Right lobe of liver (tissue), 6 donors: ENCODE data around the gene ENPP3. TPM values are rescaled to one million over a fixed set of nuclear protein-coding genes. Genes with fewer than 3 reads are reported as not detected.
"Not testable (repeated sequence)": the region's sequence is repeated elsewhere in the genome, so short reads cannot be mapped to it uniquely, and the experiment has no call there.

Experiments
- ATAC-seq, 4 donors: fragments of 200-7000 bp; cut with Tn5 transposase; one replicate each; pipeline ENCODE4 v1.9.1; 2020; ENCODE audit warnings: mild to moderate bottlenecking in 4 of 4, moderate library complexity in 4 of 4
- DNase-seq, 3 donors: peaks; one replicate each; pipeline ENCODE4 v3.0.0-alpha.2; 2020
- H3K27ac ChIP-seq, 3 donors: fragments of 200-600 bp; one replicate each; pipeline ENCODE4 v1.8.0; 2022
- H3K27me3 ChIP-seq, 2 donors: fragments of 200-600 bp; one replicate each; pipeline ENCODE4 v1.8.0; 2022
- H3K36me3 ChIP-seq, 4 donors: fragments of 200-600 bp; sonication (generic) in 1 of 4; one replicate each; pipeline versions ENCODE4 v1.5.1 to v1.8.0; 2017 to 2022; ENCODE audit warnings: control low read depth in 1 of 4
- H3K4me1 ChIP-seq, 4 donors: fragments of 200-600 bp; sonication (generic) in 1 of 4; one replicate each; pipeline versions ENCODE4 v1.5.1 to v1.8.0; 2017 to 2022; ENCODE audit warnings: control low read depth in 1 of 4
- H3K4me3 ChIP-seq, 3 donors: fragments of 200-600 bp; one replicate each; pipeline ENCODE4 v1.8.0; 2022
- H3K9me3 ChIP-seq, 4 donors: fragments of 200-600 bp; sonication (generic) in 1 of 4; one replicate each; pipeline versions ENCODE4 v1.5.1 to v1.8.0; 2017 to 2022; ENCODE audit warnings: control low read depth in 1 of 4
- POLR2A ChIP-seq: fragments of 450-650 bp; IDR thresholded peaks from one replicate; pipeline ENCODE4 v1.6.1; 2017; ENCODE audit warnings: antibody characterized with exemption, mild to moderate bottlenecking
- whole genome bisulfite sequencing: methylation state at CpG from one replicate; pipeline ENCODE4 v1.1.6; 2018; ENCODE audit warnings: low coverage, low lambda C conversion rate; ENCODE audit not compliant: insufficient coverage; ENCODE audit errors: missing lambda C conversion rate; 5-methylcytosine and 5-hydroxymethylcytosine counted together
- intact Hi-C, 2 donors: fragments of 100-400 bp; cut with DNase I; formaldehyde crosslinking; loops; one replicate each; pipeline versions ENCODE4 v1.11.2 to v1.14.1; 2022
- total RNA-seq, 6 experiments: library from RNA; depleted of rRNA in 2 of 6; stranded (reverse); fragments of >200 nt in 2 of 6; fragmentation: NEBNext Ultra II Directional in 3 of 6; extraction: Animal tissue kit (Norgen Biotek cat#: 25700) in 3 of 6; gene quantifications; one replicate each; pipeline versions ENCODE4 v1.1.0 to v1.2.4, GENCODE V29; 2016 to 2023
- TF ChIP-seq, protein P1 (sequence below), 4 donors: fragments of 200-600 bp in 3 of 4; fragments of 450-650 bp in 1 of 4; IDR thresholded peaks; one replicate each; pipeline versions ENCODE4 v1.5.1 to v1.8.0; 2016 to 2022; ENCODE audit warnings: antibody characterized with exemption in 4 of 4, mild to moderate bottlenecking in 2 of 4
- donor health status: DM: no; HTN: yes; CAD: no.
- donor health status: DM: no; HTN: no; CAD: no.
- donor health status: DM: no; HTN: no; CAD: no.
- donor health status: DM: no; HTN: yes; CAD: no.
- donor health status: DM: no; HTN: yes; CAD: no.

ENPP3 gene
- total RNA-seq, 6 experiments from 2014 or later: 0.63 to 2.7 (median 1.5) TPM

GRCh38 chr6:131747821-131748353 lies 110.8 kb downstream of the ENPP3 start:
- intact Hi-C loops: no loop called here

DNA sequence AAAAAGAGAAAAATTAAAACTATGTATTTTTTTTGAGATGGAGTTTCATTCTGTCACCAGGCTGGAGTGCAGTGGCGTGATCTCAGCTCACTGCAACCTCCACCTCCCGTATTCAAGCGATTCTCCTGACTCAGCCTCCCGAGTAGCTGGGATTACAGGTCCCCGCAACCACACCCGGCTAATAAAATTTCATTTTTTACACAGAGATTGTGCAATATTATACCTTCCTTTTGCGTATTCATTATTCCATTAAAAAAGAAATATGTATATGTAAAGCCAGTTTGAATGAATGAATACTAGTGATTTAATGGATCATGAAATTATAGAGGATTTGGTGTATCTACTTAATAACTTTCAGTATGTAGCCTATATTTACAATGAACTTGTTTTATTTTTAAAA lies 111.9 kb downstream of the ENPP3 start:
- 93% methylated on average over 7 of the region's 7 CpGs for WGBS
- intact Hi-C loops: no loop called here
- no peak for TF ChIP-seq POLR2A
- TF ChIP-seq, protein P1, sequence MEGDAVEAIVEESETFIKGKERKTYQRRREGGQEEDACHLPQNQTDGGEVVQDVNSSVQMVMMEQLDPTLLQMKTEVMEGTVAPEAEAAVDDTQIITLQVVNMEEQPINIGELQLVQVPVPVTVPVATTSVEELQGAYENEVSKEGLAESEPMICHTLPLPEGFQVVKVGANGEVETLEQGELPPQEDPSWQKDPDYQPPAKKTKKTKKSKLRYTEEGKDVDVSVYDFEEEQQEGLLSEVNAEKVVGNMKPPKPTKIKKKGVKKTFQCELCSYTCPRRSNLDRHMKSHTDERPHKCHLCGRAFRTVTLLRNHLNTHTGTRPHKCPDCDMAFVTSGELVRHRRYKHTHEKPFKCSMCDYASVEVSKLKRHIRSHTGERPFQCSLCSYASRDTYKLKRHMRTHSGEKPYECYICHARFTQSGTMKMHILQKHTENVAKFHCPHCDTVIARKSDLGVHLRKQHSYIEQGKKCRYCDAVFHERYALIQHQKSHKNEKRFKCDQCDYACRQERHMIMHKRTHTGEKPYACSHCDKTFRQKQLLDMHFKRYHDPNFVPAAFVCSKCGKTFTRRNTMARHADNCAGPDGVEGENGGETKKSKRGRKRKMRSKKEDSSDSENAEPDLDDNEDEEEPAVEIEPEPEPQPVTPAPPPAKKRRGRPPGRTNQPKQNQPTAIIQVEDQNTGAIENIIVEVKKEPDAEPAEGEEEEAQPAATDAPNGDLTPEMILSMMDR (IDR thresholded peaks at IDR 0.05): no peak

More at GRCh38 chr6:131747821-131748353, 110.8 kb downstream of the ENPP3 start:
- no peak for TF ChIP-seq POLR2A
- TF ChIP-seq, protein P1 (IDR thresholded peaks at IDR 0.05): no peak
- Histone ChIP-seq H3K4me1 (no peaks in the 10 kb centered on the region), H3K36me3 (no peaks in the 10 kb centered on the region), H3K9me3 (no peaks in the 10 kb centered on the region), H3K4me3 (no peak overlapping the region), H3K27me3 (no peaks in the 10 kb centered on the region), H3K27ac (no peak overlapping the region)
- no peak for DNase-seq
- WGBS: 78% methylated on average over 7 of the region's 7 CpGs
- ATAC-seq: no peak

DNA sequence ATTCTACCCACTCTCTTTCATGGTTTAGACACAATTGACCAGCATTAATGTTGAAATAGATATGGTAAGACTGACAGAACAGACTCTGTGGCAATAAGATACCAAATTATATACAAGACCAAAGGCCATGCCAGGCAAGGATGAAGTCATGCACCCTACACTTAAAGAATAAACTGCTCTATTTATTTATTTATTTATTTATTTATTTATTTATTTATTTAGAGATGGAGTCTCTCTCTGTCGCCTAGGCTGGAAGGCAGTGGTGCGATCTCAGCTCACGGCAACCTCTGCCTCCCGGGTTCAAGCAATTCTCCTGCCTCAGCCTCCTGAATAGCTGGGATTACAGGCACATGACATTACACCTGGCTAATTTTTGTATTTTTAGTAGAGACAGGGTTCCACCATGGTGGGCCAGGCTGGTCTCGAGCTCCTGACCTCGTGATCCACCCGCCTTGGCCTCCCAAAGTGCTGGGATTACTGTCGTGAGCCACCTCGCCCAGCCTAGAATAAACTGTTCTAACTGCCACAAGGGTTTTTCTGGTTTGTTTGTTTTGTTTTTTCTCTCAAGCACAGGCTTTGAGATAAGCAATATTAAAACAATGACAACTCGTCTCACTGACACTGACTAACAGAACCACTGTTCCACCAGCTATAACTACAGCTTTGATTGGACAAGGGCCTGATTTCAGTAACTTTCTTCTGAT lies 114.1 kb downstream of the ENPP3 start:
- DNase-seq, intact Hi-C loops, H3K27ac ChIP-seq, H3K27me3 ChIP-seq, H3K36me3 ChIP-seq, ATAC-seq, H3K4me3 ChIP-seq, H3K4me1 ChIP-seq, H3K9me3 ChIP-seq: not testable (repeated sequence)
- 78% methylated on average over 6 of the region's 10 CpGs for WGBS

More for the DNA sequence above, 111.9 kb downstream of the ENPP3 start:
- Histone ChIP-seq H3K9me3 (no peaks in the 10 kb centered on the region), H3K4me1 (no peaks in the 10 kb centered on the region), H3K4me3 (no peak overlapping the region), H3K36me3 (no peaks in the 10 kb centered on the region), H3K27ac (no peak overlapping the region), H3K27me3 (no peaks in the 10 kb centered on the region)
- DNase-seq (no peak), ATAC-seq (no peak)

GRCh38 chr6:131754088-131754487 lies 117.0 kb downstream of the ENPP3 start:
- Histone ChIP-seq H3K9me3 (no peaks in the 10 kb centered on the region), H3K27me3 (no peaks in the 10 kb centered on the region), H3K36me3 (no peaks in the 10 kb centered on the region), H3K4me3 (no peak overlapping the region), H3K27ac (no peak overlapping the region), H3K4me1 (no peaks in the 10 kb centered on the region)
- no peak for TF ChIP-seq POLR2A
- TF ChIP-seq, protein P1 (IDR thresholded peaks at IDR 0.05): no peak
- intact Hi-C loops: no loop called here
- DNase-seq (no peak), ATAC-seq (no peak)
- 81% methylated on average over 1 of the region's 1 CpG for whole genome bisulfite sequencing

GRCh38 chr6:131754715-131755567 lies 117.8 kb downstream of the ENPP3 start:
- H3K27me3 ChIP-seq: no peaks in the 10 kb centered on the region
- TF ChIP-seq, protein P1 (IDR thresholded peaks at IDR 0.05): no peak
- TF ChIP-seq POLR2A: no peak
- no peaks in the 10 kb centered on the region for H3K9me3 ChIP-seq
- H3K4me3 ChIP-seq: no peak overlapping the region
- DNase-seq (no peak), ATAC-seq (no peak)
- H3K36me3 ChIP-seq: no peaks in the 10 kb centered on the region
- no peak overlapping the region for H3K27ac ChIP-seq
- no peaks in the 10 kb centered on the region for H3K4me1 ChIP-seq
- 52% methylated on average over 9 of the region's 9 CpGs for WGBS
- intact Hi-C loops: no loop called here
